ENCODE data around the gene NPHS2.

NPHS2 gene

DNA sequence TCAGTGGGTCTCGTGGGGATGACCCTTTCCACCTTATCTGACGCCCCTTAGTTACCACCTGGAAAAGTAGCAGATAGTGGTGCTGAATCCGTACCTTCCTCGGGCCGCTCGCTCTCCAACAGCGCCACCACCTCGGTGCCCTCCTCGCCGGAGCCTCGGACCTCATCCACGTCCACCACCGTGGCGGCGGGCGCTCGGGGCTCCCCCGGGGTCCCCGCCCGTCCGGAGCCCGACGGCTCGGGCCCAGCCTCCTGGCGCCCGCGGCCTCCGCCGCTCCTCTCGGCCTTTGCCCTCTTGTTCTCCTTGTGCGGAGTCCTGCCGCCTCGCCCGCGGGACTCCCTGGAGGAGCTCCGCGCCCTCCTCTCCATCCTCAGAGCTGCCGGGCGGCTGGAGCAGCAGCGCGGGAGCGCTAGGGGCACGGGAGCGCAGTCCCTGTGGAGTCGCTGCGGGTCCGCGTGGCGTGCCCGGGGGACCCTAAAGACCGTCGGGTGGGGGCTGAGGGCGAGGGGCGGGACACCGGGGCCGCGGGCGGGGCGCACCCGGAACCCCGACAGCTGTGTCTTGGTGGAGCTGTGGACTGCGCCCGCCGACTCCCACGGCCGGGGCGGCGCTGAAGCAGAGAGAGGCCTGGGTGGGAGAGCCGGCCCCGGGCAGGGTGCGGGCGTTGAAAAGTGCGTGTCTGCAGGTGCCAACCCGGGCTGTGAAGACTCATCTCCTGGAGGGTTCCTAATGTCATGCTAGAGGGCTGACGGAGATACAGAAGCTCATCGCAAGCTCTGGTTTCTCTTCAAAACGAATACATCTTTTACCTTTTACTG lies at the start of gene NPHS2:
NPHS2 (minus strand) TSS at position 452 of the 818 bp plus-strand sequence; CDS start at position 368, 84 bp downstream.
- H3K4me3 ChIP-seq (ENCODE audit: low read depth, low read length): no peak within 1 kb of the TSS
- TF ChIP-seq, protein P1, sequence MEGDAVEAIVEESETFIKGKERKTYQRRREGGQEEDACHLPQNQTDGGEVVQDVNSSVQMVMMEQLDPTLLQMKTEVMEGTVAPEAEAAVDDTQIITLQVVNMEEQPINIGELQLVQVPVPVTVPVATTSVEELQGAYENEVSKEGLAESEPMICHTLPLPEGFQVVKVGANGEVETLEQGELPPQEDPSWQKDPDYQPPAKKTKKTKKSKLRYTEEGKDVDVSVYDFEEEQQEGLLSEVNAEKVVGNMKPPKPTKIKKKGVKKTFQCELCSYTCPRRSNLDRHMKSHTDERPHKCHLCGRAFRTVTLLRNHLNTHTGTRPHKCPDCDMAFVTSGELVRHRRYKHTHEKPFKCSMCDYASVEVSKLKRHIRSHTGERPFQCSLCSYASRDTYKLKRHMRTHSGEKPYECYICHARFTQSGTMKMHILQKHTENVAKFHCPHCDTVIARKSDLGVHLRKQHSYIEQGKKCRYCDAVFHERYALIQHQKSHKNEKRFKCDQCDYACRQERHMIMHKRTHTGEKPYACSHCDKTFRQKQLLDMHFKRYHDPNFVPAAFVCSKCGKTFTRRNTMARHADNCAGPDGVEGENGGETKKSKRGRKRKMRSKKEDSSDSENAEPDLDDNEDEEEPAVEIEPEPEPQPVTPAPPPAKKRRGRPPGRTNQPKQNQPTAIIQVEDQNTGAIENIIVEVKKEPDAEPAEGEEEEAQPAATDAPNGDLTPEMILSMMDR (IDR thresholded peaks at IDR 0.05; ENCODE audit: borderline replicate concordance, insufficient read depth, low read depth, low read length): no peak

GRCh38 chr1:179612361-179612760 lies 36.6 kb upstream of the NPHS2 start:
- TF ChIP-seq, protein P1 (IDR thresholded peaks at IDR 0.05; ENCODE audit: borderline replicate concordance, insufficient read depth, low read depth, low read length): no peak
- no peak overlapping the region for H3K4me3 ChIP-seq (ENCODE audit: low read depth, low read length)

GRCh38 chr1:179601093-179601492 lies 25.3 kb upstream of the NPHS2 start:
- no peak overlapping the region for H3K4me3 ChIP-seq (ENCODE audit: low read depth, low read length)
- TF ChIP-seq, protein P1 (IDR thresholded peaks at IDR 0.05; ENCODE audit: borderline replicate concordance, insufficient read depth, low read depth, low read length): no peak

GRCh38 chr1:179599623-179600249 lies 24.0 kb upstream of the NPHS2 start:
- TF ChIP-seq, protein P1 (IDR thresholded peaks at IDR 0.05; ENCODE audit: borderline replicate concordance, insufficient read depth, low read depth, low read length): peak; percentile 13; the same call in 1 of the 2 replicates
- H3K4me3 ChIP-seq (ENCODE audit: low read depth, low read length): no peak overlapping the region

- no peak overlapping the region for H3K4me3 ChIP-seq (ENCODE audit: low read depth, low read length)
- TF ChIP-seq, protein P1 (IDR thresholded peaks at IDR 0.05; ENCODE audit: borderline replicate concordance, insufficient read depth, low read depth, low read length): no peak
Measured at GRCh38 chr1:179598631-179599030, 22.9 kb upstream of the NPHS2 start.

DNA sequence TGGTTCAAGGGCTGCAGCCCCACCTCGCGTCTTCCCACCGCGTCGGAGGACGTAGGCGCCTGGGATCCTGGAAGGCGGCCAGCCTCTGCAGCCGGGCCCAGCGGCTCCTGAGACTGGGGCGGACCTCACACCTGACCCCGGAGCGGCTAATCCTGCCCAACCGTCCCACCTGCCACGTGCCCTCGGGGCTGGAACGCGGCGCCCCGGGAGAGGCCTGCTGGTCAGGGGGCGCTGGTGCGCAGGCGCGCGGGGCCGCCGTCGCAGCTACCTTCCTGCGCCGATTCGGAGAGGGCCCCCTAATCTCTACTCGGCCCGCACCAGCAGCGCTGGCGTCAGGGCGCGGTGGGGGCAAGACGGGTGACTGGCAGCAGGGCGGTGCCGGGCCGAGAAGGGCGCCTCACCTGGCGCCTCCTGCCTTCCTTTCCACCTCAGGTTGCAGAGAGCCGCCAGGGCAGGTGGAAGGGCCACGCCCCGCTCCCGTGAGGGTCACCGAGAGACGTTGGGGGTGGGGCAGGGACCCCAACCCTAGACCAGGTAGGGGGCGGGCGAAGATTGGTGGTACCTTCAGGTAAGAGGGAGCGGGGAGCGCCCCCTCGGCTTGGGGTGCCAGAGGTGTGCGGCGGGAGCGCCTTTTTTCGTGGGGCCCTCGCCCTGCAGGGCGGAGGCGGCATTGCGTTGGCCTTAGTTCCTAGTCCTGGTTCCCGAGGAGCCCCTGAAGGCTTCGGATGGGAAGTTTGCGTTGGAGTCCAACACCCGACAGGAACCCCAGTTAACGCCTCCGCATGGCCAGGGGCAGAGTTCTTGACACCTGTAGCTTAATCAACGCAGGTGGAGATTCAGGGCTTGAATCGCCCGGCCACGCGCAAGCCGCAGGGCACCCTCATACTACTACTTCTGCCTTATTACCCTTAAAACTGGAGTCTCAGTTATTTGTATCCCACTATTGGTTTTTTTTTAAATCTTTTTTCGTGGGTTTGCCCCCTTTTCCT lies 16.1 kb upstream of the NPHS2 start, which contains the start of gene TDRD5:
TDRD5 (plus strand) TSS at position 241 of the 989 bp plus-strand sequence. CDS start 784 bp downstream, outside the sequence.
- H3K4me3 ChIP-seq (ENCODE audit: low read depth, low read length): no peak within 1 kb of the TSS
- TF ChIP-seq, protein P1 (IDR thresholded peaks at IDR 0.05; ENCODE audit: borderline replicate concordance, insufficient read depth, low read depth, low read length): 0 out of 2 replicates have a peak, but pooled peaks have one; percentile 10
